ENCODE measurements around the gene ATPAF1.
"Not testable (repeated sequence)": the region's sequence is repeated elsewhere in the genome, so short reads cannot be mapped to it uniquely, and the experiment has no call there.

The ATPAF1 gene

GRCh38 chr1:46667782-46668760 is at the start of gene ATPAF1:
Gene ATPAF1 (minus strand): TSS chr1:46668364. CDS start chr1:46668322, 42 bp downstream.
- in situ Hi-C loops (cut with HindIII; ENCODE audit: low pct_unique_long_range_greater_than_20kb, low sequenced_read_pairs) = no loop called here
- DNase-seq (ENCODE audit: low read depth in 1 of 2, low spot score in 1 of 2) = peak; percentile 46 to 87
- no peak for TF ChIP-seq JUND (IDR thresholded peaks at IDR 0.05; ENCODE audit: low read depth)

- TF ChIP-seq JUND (IDR thresholded peaks at IDR 0.05; ENCODE audit: low read depth) = no peak
- no peak for DNase-seq (ENCODE audit: low read depth in 1 of 2, low spot score in 1 of 2)
- in situ Hi-C loops (cut with HindIII; ENCODE audit: low pct_unique_long_range_greater_than_20kb, low sequenced_read_pairs) = no loop called here
These were observed 49.5 kb upstream of the ATPAF1 start for GRCh38 chr1:46717654-46718053.

- DNase-seq (ENCODE audit: low read depth in 1 of 2, low spot score in 1 of 2) = no peak
- in situ Hi-C loops (cut with HindIII; ENCODE audit: low pct_unique_long_range_greater_than_20kb, low sequenced_read_pairs) = no loop called here
- TF ChIP-seq JUND (IDR thresholded peaks at IDR 0.05; ENCODE audit: low read depth) = no peak
These were observed 46.8 kb upstream of the ATPAF1 start for GRCh38 chr1:46714976-46715375.

GRCh38 chr1:46708121-46708520 is 40.0 kb upstream of the ATPAF1 start:
- in situ Hi-C loops (cut with HindIII; ENCODE audit: low pct_unique_long_range_greater_than_20kb, low sequenced_read_pairs) = no loop called here
- no peak for DNase-seq (ENCODE audit: low read depth in 1 of 2, low spot score in 1 of 2)
- TF ChIP-seq JUND (IDR thresholded peaks at IDR 0.05; ENCODE audit: low read depth) = no peak

- no peak for TF ChIP-seq JUND (IDR thresholded peaks at IDR 0.05; ENCODE audit: low read depth)
- in situ Hi-C loops (cut with HindIII; ENCODE audit: low pct_unique_long_range_greater_than_20kb, low sequenced_read_pairs) = no loop called here
- DNase-seq (ENCODE audit: low read depth in 1 of 2, low spot score in 1 of 2) = no peak
These were observed 37.2 kb upstream of the ATPAF1 start for GRCh38 chr1:46705408-46705807.

GRCh38 chr1:46703927-46704641 is 35.9 kb upstream of the ATPAF1 start:
- no peak for DNase-seq (ENCODE audit: low read depth in 1 of 2, low spot score in 1 of 2)
- no peak for TF ChIP-seq JUND (IDR thresholded peaks at IDR 0.05; ENCODE audit: low read depth)
- in situ Hi-C loops (cut with HindIII; ENCODE audit: low pct_unique_long_range_greater_than_20kb, low sequenced_read_pairs) = no loop called here

GRCh38 chr1:46699666-46700065 is 31.5 kb upstream of the ATPAF1 start:
- TF ChIP-seq JUND (IDR thresholded peaks at IDR 0.05; ENCODE audit: low read depth) = no peak
- no peak for DNase-seq (ENCODE audit: low read depth in 1 of 2, low spot score in 1 of 2)
- in situ Hi-C loops (cut with HindIII; ENCODE audit: low pct_unique_long_range_greater_than_20kb, low sequenced_read_pairs) = no loop called here

GRCh38 chr1:46697053-46697452 is 28.9 kb upstream of the ATPAF1 start:
- in situ Hi-C loops (cut with HindIII; ENCODE audit: low pct_unique_long_range_greater_than_20kb, low sequenced_read_pairs) = no loop called here
- TF ChIP-seq JUND (IDR thresholded peaks at IDR 0.05; ENCODE audit: low read depth) = no peak
- no peak for DNase-seq (ENCODE audit: low read depth in 1 of 2, low spot score in 1 of 2)

GRCh38 chr1:46694676-46695075 is 26.5 kb upstream of the ATPAF1 start:
- in situ Hi-C loops (cut with HindIII; ENCODE audit: low pct_unique_long_range_greater_than_20kb, low sequenced_read_pairs); DNase-seq (ENCODE audit: low read depth in 1 of 2, low spot score in 1 of 2): not testable (repeated sequence)

- in situ Hi-C loops (cut with HindIII; ENCODE audit: low pct_unique_long_range_greater_than_20kb, low sequenced_read_pairs) = no loop called here
- no peak for DNase-seq (ENCODE audit: low read depth in 1 of 2, low spot score in 1 of 2)
- TF ChIP-seq JUND (IDR thresholded peaks at IDR 0.05; ENCODE audit: low read depth) = no peak
These were observed 24.9 kb upstream of the ATPAF1 start for GRCh38 chr1:46692811-46693770.

GRCh38 chr1:46691997-46692790 is 24.0 kb upstream of the ATPAF1 start:
- DNase-seq (ENCODE audit: low read depth in 1 of 2, low spot score in 1 of 2) = no peak
- in situ Hi-C loops (cut with HindIII; ENCODE audit: low pct_unique_long_range_greater_than_20kb, low sequenced_read_pairs) = no loop called here
- TF ChIP-seq JUND (IDR thresholded peaks at IDR 0.05; ENCODE audit: low read depth) = no peak

Measured in T47D (cell line).